GM23338 (cell line): ENCODE measurements around the gene ZSCAN5B. TPM values are rescaled to one million over a fixed set of nuclear protein-coding genes. Genes with fewer than 3 reads are reported as not detected.
A peak's percentile ranks its signal among the peaks of the same experiment; 100 is the strongest.

Experiments used
- ATAC-seq: fragments of 200-7000 bp; cut with Tn5 transposase; 3 replicates; pipeline ENCODE4 v1.9.1; 2020
- DNase-seq: peaks from one replicate; pipeline ENCODE4 v3.0.0-alpha.2; 2015; ENCODE audit warnings: low spot score
- H2AFZ ChIP-seq: fragments of 200-600 bp; sonication (generic); 2 replicates; pipeline ENCODE4 v1.8.0; 2016; ENCODE audit warnings: antibody characterized with exemption, mild to moderate bottlenecking, moderate library complexity
- H3F3A ChIP-seq: fragments of 200-600 bp; sonication (generic); replicated peaks from 2 replicates; pipeline ENCODE4 v1.8.0; 2017; ENCODE audit warnings: antibody characterized with exemption, mixed run types, low read depth
- H3K27ac ChIP-seq: fragments of 200-600 bp; sonication (generic); 2 replicates; pipeline ENCODE4 v1.6.1; 2016; ENCODE audit warnings: low read depth
- H3K27me3 ChIP-seq: fragments of 200-600 bp; sonication (generic); 2 replicates; pipeline ENCODE4 v1.8.0; 2016; ENCODE audit warnings: mild to moderate bottlenecking, mixed run types, moderate library complexity; ENCODE audit not compliant: insufficient read depth
- H3K36me3 ChIP-seq: fragments of 200-600 bp; sonication (generic); 2 replicates; pipeline ENCODE4 v1.8.0; 2016; ENCODE audit warnings: mild to moderate bottlenecking; ENCODE audit not compliant: insufficient read depth
- H3K4me1 ChIP-seq: fragments of 200-600 bp; sonication (generic); 2 replicates; pipeline ENCODE4 v1.8.0; 2016; ENCODE audit warnings: mild to moderate bottlenecking, moderate library complexity; ENCODE audit not compliant: insufficient read depth
- H3K4me2 ChIP-seq: fragments of 200-600 bp; sonication (generic); 2 replicates; pipeline ENCODE4 v1.7.1; 2017; ENCODE audit warnings: mixed run types
- H3K4me3 ChIP-seq: fragments of 200-600 bp; sonication (generic); 2 replicates; pipeline ENCODE4 v1.6.1; 2016; ENCODE audit warnings: mixed run types
- H3K79me2 ChIP-seq: fragments of 200-600 bp; sonication (generic); replicated peaks from 2 replicates; pipeline ENCODE4 v1.8.0; 2017; ENCODE audit warnings: mild to moderate bottlenecking; ENCODE audit not compliant: insufficient read depth
- H3K9me2 ChIP-seq: fragments of 200-600 bp; sonication (generic); 2 replicates; pipeline ENCODE4 v1.8.0; 2017; ENCODE audit not compliant: insufficient read depth
- H4K20me1 ChIP-seq: fragments of 200-600 bp; sonication (generic); replicated peaks from 2 replicates; pipeline ENCODE4 v1.8.0; 2017; ENCODE audit warnings: mild to moderate bottlenecking; ENCODE audit not compliant: insufficient read depth
- H3K27ac Mint-ChIP-seq: 2 replicates; pipeline ENCODE4 v1.8.0; 2020; ENCODE audit warnings: inconsistent platforms, mild to moderate bottlenecking, moderate library complexity, mixed read lengths
- H3K27me3 Mint-ChIP-seq: 3 replicates; pipeline ENCODE4 v1.8.0; 2022; ENCODE audit warnings: low read depth, mild to moderate bottlenecking, moderate library complexity, mixed read lengths, inconsistent platforms; ENCODE audit not compliant: insufficient read depth, poor library complexity
- H3K36me3 Mint-ChIP-seq: 3 replicates; pipeline ENCODE4 v1.8.0; 2021; ENCODE audit warnings: low read depth, mild to moderate bottlenecking, inconsistent platforms, moderate library complexity, mixed read lengths
- H3K4me1 Mint-ChIP-seq: 3 replicates; pipeline ENCODE4 v1.8.0; 2020; ENCODE audit warnings: mild to moderate bottlenecking, inconsistent platforms, mixed read lengths
- H3K4me3 Mint-ChIP-seq: 3 replicates; pipeline ENCODE4 v1.8.0; 2021; ENCODE audit warnings: moderate library complexity, mild to moderate bottlenecking, inconsistent platforms, mixed read lengths
- H3K9me3 Mint-ChIP-seq: 3 replicates; pipeline ENCODE4 v1.8.0; 2020; ENCODE audit warnings: moderate library complexity, mild to moderate bottlenecking, inconsistent platforms, mixed read lengths
- CREB1 ChIP-seq: fragments of 250-450 bp; sonication (Bioruptor Pico); IDR thresholded peaks from 2 replicates; pipeline ENCODE4 v1.5.0; 2020; ENCODE audit warnings: low read depth, mild to moderate bottlenecking, moderate library complexity
- CTCF ChIP-seq, 2 experiments: fragments of 200-600 bp in 1 of 2; sonication (generic) in 1 of 2; conservative IDR thresholded peaks; 2 replicates each; pipeline versions ENCODE4 v1.5.1 to v1.6.1; 2016 to 2017; ENCODE audit warnings: antibody characterized with exemption in 2 of 2, low read depth in 2 of 2, mild to moderate bottlenecking in 2 of 2, moderate library complexity in 1 of 2
- EZH2 ChIP-seq: fragments of 200-600 bp; sonication (generic); IDR thresholded peaks from one replicate; pipeline ENCODE4 v1.8.0; 2017; ENCODE audit warnings: antibody characterized with exemption, mild to moderate bottlenecking, low read depth; ENCODE audit not compliant: unreplicated experiment
- EZH2phosphoT487 ChIP-seq: fragments of 200-600 bp; sonication (generic); IDR thresholded peaks from one replicate; pipeline ENCODE4 v1.8.1; 2018; ENCODE audit warnings: antibody characterized with exemption; ENCODE audit not compliant: unreplicated experiment
- JUNB ChIP-seq: IDR thresholded peaks from one replicate; pipeline ENCODE4 v1.6.1; 2016; ENCODE audit warnings: antibody characterized with exemption; ENCODE audit not compliant: unreplicated experiment
- NANOG ChIP-seq: IDR thresholded peaks from 2 replicates; pipeline ENCODE4 v1.6.1; 2016; ENCODE audit warnings: antibody characterized with exemption, borderline replicate concordance
- POLR2AphosphoS5 ChIP-seq: IDR thresholded peaks from 2 replicates; pipeline ENCODE4 v1.6.1; 2016; ENCODE audit warnings: antibody characterized with exemption, low read depth
- ZNF114 ChIP-seq: fragments of 250-450 bp; sonication (Bioruptor Pico); IDR thresholded peaks from 2 replicates; pipeline ENCODE4 v1.5.0; 2020; ENCODE audit warnings: mild to moderate bottlenecking, moderate library complexity
- ZNF331 ChIP-seq: fragments of 250-450 bp; sonication (Bioruptor Pico); IDR thresholded peaks from 2 replicates; pipeline ENCODE4 v1.5.0; 2020; ENCODE audit warnings: low read depth, mild to moderate bottlenecking, moderate library complexity
- polyA plus RNA-seq: library from polyadenylated mRNA; unstranded; fragments of >200 nt; fragmentation: Nextera tagmentation; extraction: Ambion mirVana; gene quantifications from 2 replicates; pipeline ENCODE4 v1.2.1, GENCODE V29; 2016
- total RNA-seq: library from RNA; depleted of rRNA; stranded (reverse); fragments of >200 nt; shearing (Covaris generic); gene quantifications from 2 replicates; pipeline ENCODE4 v1.2.3, GENCODE V29; 2014
- TF ChIP-seq, protein P1 (sequence below): IDR thresholded peaks from one replicate; pipeline ENCODE4 v1.6.1; 2018; ENCODE audit warnings: antibody characterized with exemption; ENCODE audit not compliant: unreplicated experiment
- TF ChIP-seq, protein P2 (sequence below): IDR thresholded peaks from 2 replicates; pipeline ENCODE4 v1.6.1; 2016; ENCODE audit warnings: antibody characterized with exemption

The ZSCAN5B gene
- total and polyA plus RNA-seq, 2 experiments from 2014 or later, result 0.10 TPM; not detected in 1

GRCh38 chr19:56152644-56153043 lies 44.9 kb downstream of the ZSCAN5B start:
- peak overlapping the region; percentile 87 for H3K27ac ChIP-seq
- Mint-ChIP-seq H3K27ac (peak overlapping the region; percentile 84), H3K9me3 (peaks cover 5% of the 10 kb centered on the region; the same call in 2 of the 3 replicates), H3K4me3 (no peak overlapping the region; the same call in 2 of the 3 replicates), H3K4me1 (peaks cover 18% of the 10 kb centered on the region), H3K36me3 (peaks cover 48% of the 10 kb centered on the region), H3K27me3 (peaks cover 5% of the 10 kb centered on the region)
- H3K4me1 ChIP-seq, result peaks cover 16% of the 10 kb centered on the region
- no peak for DNase-seq
- peaks cover 14% of the 10 kb centered on the region for H3K79me2 ChIP-seq
- H3F3A ChIP-seq, result peaks cover 15% of the 10 kb centered on the region
- peak overlapping the region; percentile 24; the same call in 1 of the 2 replicates for H3K4me2 ChIP-seq
- ATAC-seq, result no peak
- H2AFZ ChIP-seq, result no peak overlapping the region
- no peaks in the 10 kb centered on the region for H3K27me3 ChIP-seq
- no peaks in the 10 kb centered on the region for H3K36me3 ChIP-seq
- TF ChIP-seq, protein P1, sequence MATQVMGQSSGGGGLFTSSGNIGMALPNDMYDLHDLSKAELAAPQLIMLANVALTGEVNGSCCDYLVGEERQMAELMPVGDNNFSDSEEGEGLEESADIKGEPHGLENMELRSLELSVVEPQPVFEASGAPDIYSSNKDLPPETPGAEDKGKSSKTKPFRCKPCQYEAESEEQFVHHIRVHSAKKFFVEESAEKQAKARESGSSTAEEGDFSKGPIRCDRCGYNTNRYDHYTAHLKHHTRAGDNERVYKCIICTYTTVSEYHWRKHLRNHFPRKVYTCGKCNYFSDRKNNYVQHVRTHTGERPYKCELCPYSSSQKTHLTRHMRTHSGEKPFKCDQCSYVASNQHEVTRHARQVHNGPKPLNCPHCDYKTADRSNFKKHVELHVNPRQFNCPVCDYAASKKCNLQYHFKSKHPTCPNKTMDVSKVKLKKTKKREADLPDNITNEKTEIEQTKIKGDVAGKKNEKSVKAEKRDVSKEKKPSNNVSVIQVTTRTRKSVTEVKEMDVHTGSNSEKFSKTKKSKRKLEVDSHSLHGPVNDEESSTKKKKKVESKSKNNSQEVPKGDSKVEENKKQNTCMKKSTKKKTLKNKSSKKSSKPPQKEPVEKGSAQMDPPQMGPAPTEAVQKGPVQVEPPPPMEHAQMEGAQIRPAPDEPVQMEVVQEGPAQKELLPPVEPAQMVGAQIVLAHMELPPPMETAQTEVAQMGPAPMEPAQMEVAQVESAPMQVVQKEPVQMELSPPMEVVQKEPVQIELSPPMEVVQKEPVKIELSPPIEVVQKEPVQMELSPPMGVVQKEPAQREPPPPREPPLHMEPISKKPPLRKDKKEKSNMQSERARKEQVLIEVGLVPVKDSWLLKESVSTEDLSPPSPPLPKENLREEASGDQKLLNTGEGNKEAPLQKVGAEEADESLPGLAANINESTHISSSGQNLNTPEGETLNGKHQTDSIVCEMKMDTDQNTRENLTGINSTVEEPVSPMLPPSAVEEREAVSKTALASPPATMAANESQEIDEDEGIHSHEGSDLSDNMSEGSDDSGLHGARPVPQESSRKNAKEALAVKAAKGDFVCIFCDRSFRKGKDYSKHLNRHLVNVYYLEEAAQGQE, result no peak
- no peak for TF ChIP-seq ZNF114 (CRISPR knock-in tag)
- no peak for TF ChIP-seq POLR2AphosphoS5
- TF ChIP-seq JUNB, result no peak
- TF ChIP-seq CTCF (conservative IDR thresholded peaks at IDR 0.05; ENCODE audit: low read depth in 2 of 2), result no peak
- H3K4me3 ChIP-seq, result no peak overlapping the region
- H4K20me1 ChIP-seq, result 0 out of 2 replicates have a peak, but pooled peaks cover 6% of the 10 kb centered on the region
- H3K9me2 ChIP-seq, result 0 out of 2 replicates have a peak, but pooled peaks cover 4% of the 10 kb centered on the region

DNA sequence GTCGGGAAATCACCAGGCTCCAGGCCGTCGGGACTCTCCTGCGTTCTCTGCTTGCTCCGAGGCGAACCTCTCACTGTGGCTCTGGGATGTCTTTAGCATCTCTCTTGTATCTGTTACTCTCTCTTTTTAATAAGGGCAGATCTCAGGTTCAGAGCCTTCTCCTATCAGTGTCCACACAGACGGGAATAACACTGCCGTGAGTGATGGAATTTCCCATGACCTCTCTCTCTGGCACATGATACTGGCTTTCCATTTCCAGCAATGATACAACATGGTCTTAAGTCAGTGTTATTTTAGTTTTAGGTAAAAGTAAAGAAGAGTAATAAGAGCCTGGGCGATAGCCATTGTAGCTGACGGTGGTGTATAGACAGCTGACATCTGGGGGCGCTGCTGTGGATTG lies 47.2 kb downstream of the ZSCAN5B start:
- Mint-ChIP-seq H3K27me3 (peaks cover 5% of the 10 kb centered on the region), H3K4me3 (no peak overlapping the region)
- peaks cover 15% of the 10 kb centered on the region for H3F3A ChIP-seq
- TF ChIP-seq CREB1 (no peak), NANOG (no peak), ZNF331 (CRISPR knock-in tag) (no peak), EZH2phosphoT487 (no peak), EZH2 (no peak), POLR2AphosphoS5 (no peak)
- TF ChIP-seq, protein P2, sequence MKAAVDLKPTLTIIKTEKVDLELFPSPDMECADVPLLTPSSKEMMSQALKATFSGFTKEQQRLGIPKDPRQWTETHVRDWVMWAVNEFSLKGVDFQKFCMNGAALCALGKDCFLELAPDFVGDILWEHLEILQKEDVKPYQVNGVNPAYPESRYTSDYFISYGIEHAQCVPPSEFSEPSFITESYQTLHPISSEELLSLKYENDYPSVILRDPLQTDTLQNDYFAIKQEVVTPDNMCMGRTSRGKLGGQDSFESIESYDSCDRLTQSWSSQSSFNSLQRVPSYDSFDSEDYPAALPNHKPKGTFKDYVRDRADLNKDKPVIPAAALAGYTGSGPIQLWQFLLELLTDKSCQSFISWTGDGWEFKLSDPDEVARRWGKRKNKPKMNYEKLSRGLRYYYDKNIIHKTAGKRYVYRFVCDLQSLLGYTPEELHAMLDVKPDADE, result no peak
- TF ChIP-seq, protein P1, result no peak

More for the DNA sequence above, 47.2 kb downstream of the ZSCAN5B start:
- Histone ChIP-seq H3K4me2 (no peak overlapping the region), H3K9me2 (0 out of 2 replicates have a peak, but pooled peaks cover 4% of the 10 kb centered on the region), H4K20me1 (0 out of 2 replicates have a peak, but pooled peaks cover 4% of the 10 kb centered on the region), H3K27ac (no peak overlapping the region), H3K27me3 (no peaks in the 10 kb centered on the region), H3K36me3 (no peaks in the 10 kb centered on the region; the same call in 1 of the 2 replicates), H2AFZ (no peak overlapping the region), H3K4me1 (peaks cover 16% of the 10 kb centered on the region), H3K79me2 (peaks cover 20% of the 10 kb centered on the region), H3K4me3 (no peak overlapping the region)
- Mint-ChIP-seq H3K9me3 (peaks cover 5% of the 10 kb centered on the region; the same call in 2 of the 3 replicates), H3K4me1 (peaks cover 18% of the 10 kb centered on the region), H3K27ac (no peak overlapping the region), H3K36me3 (peaks cover 43% of the 10 kb centered on the region)
- DNase-seq (no peak), ATAC-seq (no peak)
